GM12864 (cell line): ENCODE measurements around the gene IGSF23.
"Not testable (repeated sequence)": the region's sequence is repeated elsewhere in the genome, so short reads cannot be mapped to it uniquely, and the experiment has no call there.

Experiments
- DNase-seq: peaks from one replicate; pipeline ENCODE4 v3.0.0-alpha.2; 2011; ENCODE audit warnings: low read depth
- H3K4me3 ChIP-seq: 2 replicates; pipeline ENCODE4 v1.5.1; 2011; ENCODE audit warnings: mild to moderate bottlenecking, low read depth, low read length, control low read depth
- TF ChIP-seq, protein P1 (sequence below): IDR thresholded peaks from 2 replicates; pipeline ENCODE4 v1.5.1; 2011; ENCODE audit warnings: low read depth, mild to moderate bottlenecking, moderate library complexity, low read length, control low read depth, inconsistent platforms; ENCODE audit errors: missing control alignments

The IGSF23 gene

DNA sequence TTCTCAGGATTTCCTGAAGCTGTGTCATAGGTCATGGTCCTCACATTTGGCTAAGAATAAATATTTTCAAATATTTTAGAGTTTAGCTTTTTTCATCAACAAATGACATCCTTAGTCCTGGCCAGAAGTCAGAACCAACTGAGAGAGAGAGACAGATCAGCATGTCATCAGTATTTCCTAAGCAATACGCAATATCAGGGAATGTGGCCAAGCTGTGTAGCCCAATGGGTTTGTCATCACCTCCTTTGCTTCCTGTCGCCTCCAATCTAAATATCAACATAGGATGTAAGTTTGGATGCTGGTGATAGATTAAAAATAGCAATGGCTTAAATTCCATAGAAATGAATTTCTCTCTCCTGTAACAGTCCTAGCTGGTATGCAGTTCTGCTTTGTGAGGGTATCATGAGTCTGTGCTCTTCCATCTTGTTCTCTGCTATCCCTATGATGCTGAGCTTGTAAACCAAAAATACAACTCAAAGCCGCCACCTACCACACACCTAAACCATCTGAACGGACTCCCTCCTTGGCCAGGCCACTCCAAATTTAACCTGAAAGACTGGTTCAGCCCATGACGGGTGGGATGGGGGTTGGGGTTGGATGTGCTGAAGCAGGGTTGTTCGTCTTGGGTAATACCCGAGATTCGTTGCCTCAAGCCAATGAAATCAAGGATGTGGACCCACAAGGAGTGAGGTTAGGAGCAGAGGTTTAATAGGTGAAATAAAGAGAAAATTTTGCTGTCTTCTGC lies 10.0 kb upstream of the IGSF23 start:
- H3K4me3 ChIP-seq = no peak overlapping the region
- DNase-seq = no peak
- TF ChIP-seq, protein P1, sequence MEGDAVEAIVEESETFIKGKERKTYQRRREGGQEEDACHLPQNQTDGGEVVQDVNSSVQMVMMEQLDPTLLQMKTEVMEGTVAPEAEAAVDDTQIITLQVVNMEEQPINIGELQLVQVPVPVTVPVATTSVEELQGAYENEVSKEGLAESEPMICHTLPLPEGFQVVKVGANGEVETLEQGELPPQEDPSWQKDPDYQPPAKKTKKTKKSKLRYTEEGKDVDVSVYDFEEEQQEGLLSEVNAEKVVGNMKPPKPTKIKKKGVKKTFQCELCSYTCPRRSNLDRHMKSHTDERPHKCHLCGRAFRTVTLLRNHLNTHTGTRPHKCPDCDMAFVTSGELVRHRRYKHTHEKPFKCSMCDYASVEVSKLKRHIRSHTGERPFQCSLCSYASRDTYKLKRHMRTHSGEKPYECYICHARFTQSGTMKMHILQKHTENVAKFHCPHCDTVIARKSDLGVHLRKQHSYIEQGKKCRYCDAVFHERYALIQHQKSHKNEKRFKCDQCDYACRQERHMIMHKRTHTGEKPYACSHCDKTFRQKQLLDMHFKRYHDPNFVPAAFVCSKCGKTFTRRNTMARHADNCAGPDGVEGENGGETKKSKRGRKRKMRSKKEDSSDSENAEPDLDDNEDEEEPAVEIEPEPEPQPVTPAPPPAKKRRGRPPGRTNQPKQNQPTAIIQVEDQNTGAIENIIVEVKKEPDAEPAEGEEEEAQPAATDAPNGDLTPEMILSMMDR = no peak

DNA sequence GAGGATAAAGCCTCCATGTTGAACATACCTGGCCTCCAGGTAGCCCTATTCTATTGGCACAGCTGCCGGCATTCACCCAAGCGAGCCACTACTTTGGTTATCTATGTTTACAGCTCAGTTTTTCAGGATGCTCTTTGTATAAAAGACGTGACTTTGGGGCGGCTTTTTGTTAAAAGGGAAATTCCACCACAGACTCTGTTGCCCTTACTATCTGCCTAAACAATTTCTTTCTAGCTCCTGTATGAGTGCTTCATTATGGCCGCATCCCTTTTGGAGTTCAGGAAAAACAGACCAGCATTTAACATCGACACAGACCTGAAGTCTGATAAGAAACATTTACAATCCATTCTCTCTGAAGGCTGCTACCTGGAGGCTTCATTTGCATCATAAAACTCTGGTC lies 9.1 kb upstream of the IGSF23 start:
- no peak overlapping the region for H3K4me3 ChIP-seq
- TF ChIP-seq, protein P1 = no peak
- no peak for DNase-seq

DNA sequence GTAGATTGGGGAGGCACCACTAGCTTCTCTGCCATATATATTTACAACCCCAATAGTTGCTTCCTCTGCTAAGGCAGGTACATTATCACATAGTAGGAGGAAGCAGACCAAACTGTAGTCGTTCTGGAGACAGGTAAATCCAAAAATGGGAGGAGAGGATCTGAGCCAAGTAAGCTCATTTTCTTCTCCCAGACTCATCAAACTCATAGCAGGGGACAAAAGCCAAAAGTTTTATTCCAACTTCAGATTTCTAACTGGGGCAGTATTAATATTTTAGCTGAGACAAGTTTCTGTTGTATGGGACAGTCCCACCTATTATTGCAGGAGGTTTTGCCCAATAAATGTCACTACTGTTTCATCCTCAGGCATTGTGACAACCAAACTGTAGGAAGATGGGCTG lies 7.8 kb upstream of the IGSF23 start:
- H3K4me3 ChIP-seq = no peak overlapping the region
- DNase-seq = no peak
- TF ChIP-seq, protein P1 = no peak

DNA sequence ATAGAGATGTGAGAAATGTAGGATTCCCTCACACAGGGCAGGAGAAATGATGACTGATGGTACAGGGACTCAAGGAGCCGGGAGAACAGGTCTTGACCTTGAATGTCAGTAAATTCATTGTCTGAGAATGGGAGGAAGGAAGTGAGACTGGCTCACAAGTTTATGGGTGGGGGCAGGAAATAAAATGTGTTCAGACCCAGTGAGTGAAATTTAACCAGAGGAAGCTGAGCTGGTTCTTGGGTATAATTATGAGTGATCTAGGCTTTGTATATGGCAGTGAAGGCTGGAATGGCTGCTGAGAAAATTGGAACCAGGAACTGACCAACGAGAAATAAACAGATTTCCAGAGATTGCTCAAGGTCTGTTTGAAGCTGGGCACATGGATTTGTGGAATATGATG lies 6.3 kb upstream of the IGSF23 start:
- no peak for DNase-seq
- TF ChIP-seq, protein P1 = no peak

DNA sequence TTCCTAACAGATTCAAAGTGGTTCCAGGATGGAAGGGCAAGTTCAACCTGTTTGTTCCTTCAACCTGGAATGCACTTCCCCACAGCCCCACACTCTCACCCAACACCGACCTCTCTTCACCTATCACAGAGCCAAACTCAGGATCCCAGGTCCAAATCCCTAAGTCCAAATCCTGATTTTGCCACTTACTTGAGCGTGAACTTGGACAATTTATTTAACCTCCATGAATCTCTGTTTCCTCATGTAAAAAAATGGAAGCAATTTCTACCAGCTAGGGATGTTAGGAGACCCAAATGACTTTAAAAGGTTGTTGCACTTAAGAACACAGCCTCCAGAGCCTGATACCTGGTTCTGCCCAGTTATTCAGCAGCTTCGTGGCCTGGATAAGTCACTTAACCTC lies 5.4 kb upstream of the IGSF23 start:
- TF ChIP-seq, protein P1 = no peak
- no peak overlapping the region for H3K4me3 ChIP-seq
- no peak for DNase-seq

More for the DNA sequence above, 6.3 kb upstream of the IGSF23 start:
- no peak overlapping the region for H3K4me3 ChIP-seq

DNA sequence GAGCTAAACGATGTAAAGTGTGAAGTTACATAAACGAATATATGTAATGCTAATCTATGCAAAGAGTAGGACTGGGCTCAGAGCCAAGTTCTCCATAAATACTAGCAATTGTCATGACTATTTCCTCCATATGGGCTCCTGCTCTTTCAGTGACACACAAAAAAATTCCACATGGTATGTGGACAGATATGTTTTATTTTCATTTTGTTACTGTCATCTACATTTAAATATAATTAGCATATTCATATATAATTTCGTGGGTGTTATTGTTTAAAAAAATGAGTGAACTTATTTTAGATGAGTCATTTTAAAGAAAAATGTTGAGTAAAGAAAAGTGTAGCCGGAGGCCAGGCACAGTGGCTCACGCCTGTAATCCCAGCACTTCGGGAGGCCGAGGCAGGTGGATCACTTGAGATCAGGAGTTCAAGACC lies 5.0 kb upstream of the IGSF23 start:
- TF ChIP-seq, protein P1 = no peak
- DNase-seq = no peak
- no peak overlapping the region for H3K4me3 ChIP-seq

DNA sequence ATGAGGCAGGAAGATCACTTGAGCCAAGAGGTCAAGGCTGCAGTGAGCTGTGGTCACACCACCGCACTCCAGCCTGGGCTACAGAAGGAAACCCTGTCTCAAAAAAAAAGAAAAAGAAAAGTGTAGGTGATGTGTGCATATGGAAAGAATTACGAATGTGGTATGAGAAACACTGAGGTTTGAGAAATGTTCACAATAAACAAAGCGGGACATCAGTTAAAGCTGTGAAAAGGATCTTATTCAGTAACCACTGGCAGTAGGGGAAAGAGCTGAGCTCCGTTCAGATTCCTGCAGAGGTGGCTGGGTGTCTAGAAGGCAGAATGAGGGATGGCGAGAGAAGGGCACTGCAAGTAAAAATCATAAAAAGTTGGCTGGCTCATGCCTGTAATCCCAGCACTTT lies 4.1 kb upstream of the IGSF23 start:
- DNase-seq = no peak
- TF ChIP-seq, protein P1 = no peak
- no peak overlapping the region for H3K4me3 ChIP-seq

DNA sequence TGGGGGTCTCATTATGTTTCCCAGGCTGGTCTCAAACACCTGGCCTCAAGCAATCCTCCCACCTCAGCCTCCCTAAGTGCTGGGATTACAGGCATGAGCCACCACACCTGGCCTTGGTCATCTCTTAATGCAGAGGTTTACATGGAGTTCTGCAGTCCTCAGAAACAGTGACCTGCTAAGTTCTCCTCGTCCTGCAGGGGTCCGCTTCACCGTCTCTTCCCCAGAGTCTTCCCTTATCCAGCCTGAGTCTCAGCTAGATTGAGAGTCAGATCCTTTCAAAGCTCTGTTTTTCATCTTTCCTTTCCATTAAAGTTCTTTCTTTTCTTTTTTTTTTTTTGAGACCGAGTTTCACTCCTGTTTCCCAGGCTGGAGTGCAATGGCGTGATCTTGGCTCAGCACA lies 2.9 kb upstream of the IGSF23 start:
- DNase-seq, H3K4me3 ChIP-seq: not testable (repeated sequence)
